Measurements from ENCODE around the gene SRD5A3.

DNA sequence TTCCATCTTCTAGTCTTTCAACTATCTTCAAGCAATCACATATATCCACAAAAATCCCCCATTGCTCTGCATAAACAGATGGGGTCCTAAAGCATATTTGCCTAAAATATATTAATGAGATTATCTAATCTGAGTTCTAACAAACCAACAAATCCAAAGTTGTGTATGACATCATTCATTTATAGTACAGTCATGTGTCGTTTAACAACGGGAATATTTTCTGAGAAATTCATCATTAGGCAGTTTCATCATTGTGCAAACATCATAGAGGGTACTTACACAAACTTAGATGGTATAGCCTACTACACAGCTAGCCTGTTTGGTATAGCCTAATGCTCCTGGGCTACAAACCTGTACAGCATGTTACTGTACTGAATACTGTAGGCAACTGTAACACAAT is 38.0 kb upstream of the SRD5A3 start:
- no peak for TF ChIP-seq SPI1 (IDR thresholded peaks at IDR 0.05; ENCODE audit: low read depth, low read length)
- TF ChIP-seq POLR2AphosphoS5 (IDR thresholded peaks at IDR 0.05; ENCODE audit: low read depth, low read length): no peak
- no peak for TF ChIP-seq TAF1 (IDR thresholded peaks at IDR 0.05; ENCODE audit: low read depth, low read length)

All from GM12891 (cell line).